ENCODE results near the gene C9orf152. TPM values are rescaled to one million over a fixed set of nuclear protein-coding genes. Genes with fewer than 3 reads are reported as not detected.

Gene C9orf152
- polyA plus RNA-seq, 1 donor from 2014 or later = not detected

DNA sequence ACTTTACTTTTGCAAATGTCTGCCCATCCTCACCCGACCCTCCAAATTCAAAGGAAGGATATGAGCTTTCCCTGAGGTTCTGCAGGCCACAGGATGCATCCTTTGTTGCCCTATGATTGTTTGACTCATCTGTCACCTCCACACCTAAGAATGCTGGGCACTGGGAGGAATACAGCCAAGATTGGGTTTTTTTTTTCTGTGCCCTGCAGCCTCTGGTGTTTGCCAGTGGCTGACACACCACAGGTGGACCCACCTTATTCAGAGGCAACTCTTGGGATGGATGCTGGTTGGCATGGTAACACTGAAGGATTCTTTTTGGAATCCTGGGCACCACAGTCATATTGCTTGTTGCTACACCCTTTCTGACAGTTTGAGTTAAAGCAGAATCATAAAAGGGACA is 29.7 kb downstream of the C9orf152 start:
- Histone ChIP-seq H3K9me3 (ENCODE audit: low read length) (peaks cover 3% of the 10 kb centered on the region), H3K79me2 (replicated peaks; ENCODE audit: insufficient read depth, low read length) (no peaks in the 10 kb centered on the region), H3K36me3 (ENCODE audit: insufficient read depth, low read length) (no peaks in the 10 kb centered on the region), H3K9me2 (ENCODE audit: insufficient read depth, low read length) (no peaks in the 10 kb centered on the region), H3K4me3 (ENCODE audit: low read length) (no peak overlapping the region), H3K27ac (ENCODE audit: low read length) (no peak overlapping the region), H3F3A (ENCODE audit: insufficient read depth, low read length, poor library complexity, severe bottlenecking) (no peaks in the 10 kb centered on the region), H2AFZ (ENCODE audit: low read depth, low read length) (no peak overlapping the region), H3K9ac (ENCODE audit: low read length) (no peak overlapping the region), H3K4me2 (ENCODE audit: low read length) (no peak overlapping the region), H4K20me1 (ENCODE audit: insufficient read depth) (no peaks in the 10 kb centered on the region), H3K27me3 (ENCODE audit: insufficient read depth, low read depth, low read length) (no peaks in the 10 kb centered on the region)
- TF ChIP-seq MXI1 (conservative IDR thresholded peaks at IDR 0.05; ENCODE audit: poor library complexity, severe bottlenecking) = no peak
- no peak for TF ChIP-seq POLR2AphosphoS5 (IDR thresholded peaks at IDR 0.05)
- TF ChIP-seq, protein P1, sequence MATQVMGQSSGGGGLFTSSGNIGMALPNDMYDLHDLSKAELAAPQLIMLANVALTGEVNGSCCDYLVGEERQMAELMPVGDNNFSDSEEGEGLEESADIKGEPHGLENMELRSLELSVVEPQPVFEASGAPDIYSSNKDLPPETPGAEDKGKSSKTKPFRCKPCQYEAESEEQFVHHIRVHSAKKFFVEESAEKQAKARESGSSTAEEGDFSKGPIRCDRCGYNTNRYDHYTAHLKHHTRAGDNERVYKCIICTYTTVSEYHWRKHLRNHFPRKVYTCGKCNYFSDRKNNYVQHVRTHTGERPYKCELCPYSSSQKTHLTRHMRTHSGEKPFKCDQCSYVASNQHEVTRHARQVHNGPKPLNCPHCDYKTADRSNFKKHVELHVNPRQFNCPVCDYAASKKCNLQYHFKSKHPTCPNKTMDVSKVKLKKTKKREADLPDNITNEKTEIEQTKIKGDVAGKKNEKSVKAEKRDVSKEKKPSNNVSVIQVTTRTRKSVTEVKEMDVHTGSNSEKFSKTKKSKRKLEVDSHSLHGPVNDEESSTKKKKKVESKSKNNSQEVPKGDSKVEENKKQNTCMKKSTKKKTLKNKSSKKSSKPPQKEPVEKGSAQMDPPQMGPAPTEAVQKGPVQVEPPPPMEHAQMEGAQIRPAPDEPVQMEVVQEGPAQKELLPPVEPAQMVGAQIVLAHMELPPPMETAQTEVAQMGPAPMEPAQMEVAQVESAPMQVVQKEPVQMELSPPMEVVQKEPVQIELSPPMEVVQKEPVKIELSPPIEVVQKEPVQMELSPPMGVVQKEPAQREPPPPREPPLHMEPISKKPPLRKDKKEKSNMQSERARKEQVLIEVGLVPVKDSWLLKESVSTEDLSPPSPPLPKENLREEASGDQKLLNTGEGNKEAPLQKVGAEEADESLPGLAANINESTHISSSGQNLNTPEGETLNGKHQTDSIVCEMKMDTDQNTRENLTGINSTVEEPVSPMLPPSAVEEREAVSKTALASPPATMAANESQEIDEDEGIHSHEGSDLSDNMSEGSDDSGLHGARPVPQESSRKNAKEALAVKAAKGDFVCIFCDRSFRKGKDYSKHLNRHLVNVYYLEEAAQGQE (IDR thresholded peaks at IDR 0.05; ENCODE audit: borderline replicate concordance) = no peak
- TF ChIP-seq SMC3 (conservative IDR thresholded peaks at IDR 0.05; ENCODE audit: poor library complexity) = no peak
- TF ChIP-seq RAD21 (conservative IDR thresholded peaks at IDR 0.05) = no peak
- no peak for TF ChIP-seq TAF1 (IDR thresholded peaks at IDR 0.05; ENCODE audit: low read depth)
- TF ChIP-seq, protein P2, sequence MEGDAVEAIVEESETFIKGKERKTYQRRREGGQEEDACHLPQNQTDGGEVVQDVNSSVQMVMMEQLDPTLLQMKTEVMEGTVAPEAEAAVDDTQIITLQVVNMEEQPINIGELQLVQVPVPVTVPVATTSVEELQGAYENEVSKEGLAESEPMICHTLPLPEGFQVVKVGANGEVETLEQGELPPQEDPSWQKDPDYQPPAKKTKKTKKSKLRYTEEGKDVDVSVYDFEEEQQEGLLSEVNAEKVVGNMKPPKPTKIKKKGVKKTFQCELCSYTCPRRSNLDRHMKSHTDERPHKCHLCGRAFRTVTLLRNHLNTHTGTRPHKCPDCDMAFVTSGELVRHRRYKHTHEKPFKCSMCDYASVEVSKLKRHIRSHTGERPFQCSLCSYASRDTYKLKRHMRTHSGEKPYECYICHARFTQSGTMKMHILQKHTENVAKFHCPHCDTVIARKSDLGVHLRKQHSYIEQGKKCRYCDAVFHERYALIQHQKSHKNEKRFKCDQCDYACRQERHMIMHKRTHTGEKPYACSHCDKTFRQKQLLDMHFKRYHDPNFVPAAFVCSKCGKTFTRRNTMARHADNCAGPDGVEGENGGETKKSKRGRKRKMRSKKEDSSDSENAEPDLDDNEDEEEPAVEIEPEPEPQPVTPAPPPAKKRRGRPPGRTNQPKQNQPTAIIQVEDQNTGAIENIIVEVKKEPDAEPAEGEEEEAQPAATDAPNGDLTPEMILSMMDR (IDR thresholded peaks at IDR 0.05; ENCODE audit: poor library complexity, severe bottlenecking) = no peak
- no peak for TF ChIP-seq EZH2 (IDR thresholded peaks at IDR 0.05; ENCODE audit: borderline replicate concordance, insufficient read depth, low read length, poor library complexity, severe bottlenecking)
- no peak for TF ChIP-seq EP300 (conservative IDR thresholded peaks at IDR 0.05; ENCODE audit: poor library complexity, severe bottlenecking)

DNA sequence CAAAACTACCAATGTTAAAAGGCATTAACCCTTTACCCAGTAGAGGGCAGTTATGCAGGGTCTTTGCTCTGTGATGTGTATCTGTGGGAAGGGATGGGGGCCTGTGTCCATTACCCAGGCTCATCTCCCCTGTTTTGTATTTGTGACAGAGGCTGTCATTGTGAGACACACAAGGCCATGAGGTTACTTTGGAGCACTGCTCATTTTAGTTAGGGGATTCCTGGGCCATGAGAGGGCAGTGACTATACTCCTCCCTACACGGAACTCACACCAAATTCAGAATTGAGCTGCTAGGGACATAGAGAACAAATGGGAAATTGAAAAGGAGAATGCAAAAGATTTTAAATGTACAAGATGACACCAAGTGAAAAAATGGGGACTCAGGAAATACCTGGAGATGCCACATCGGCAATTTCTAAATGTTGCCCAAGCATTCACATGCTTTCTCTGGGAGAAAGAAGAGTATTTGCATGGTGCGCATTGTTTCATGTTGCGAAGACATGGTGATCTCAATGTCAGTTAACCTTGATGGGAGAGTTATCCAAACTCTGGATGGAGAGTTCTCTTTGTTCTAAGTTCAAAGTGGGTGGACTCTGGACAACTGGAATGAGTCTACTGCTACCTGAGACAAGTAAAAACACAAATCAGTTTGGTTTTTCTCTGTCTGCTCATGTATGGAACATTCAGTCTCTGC is 32.5 kb downstream of the C9orf152 start:
- Histone ChIP-seq H3K27me3 (ENCODE audit: insufficient read depth, low read depth, low read length) (no peaks in the 10 kb centered on the region), H2AFZ (ENCODE audit: low read depth, low read length) (no peak overlapping the region), H3K27ac (ENCODE audit: low read length) (no peak overlapping the region), H3K36me3 (ENCODE audit: insufficient read depth, low read length) (no peaks in the 10 kb centered on the region), H4K20me1 (ENCODE audit: insufficient read depth) (no peaks in the 10 kb centered on the region), H3F3A (ENCODE audit: insufficient read depth, low read length, poor library complexity, severe bottlenecking) (no peaks in the 10 kb centered on the region), H3K4me3 (ENCODE audit: low read length) (no peak overlapping the region), H3K9me3 (ENCODE audit: low read length) (peaks cover under 1% of the 10 kb centered on the region), H3K79me2 (replicated peaks; ENCODE audit: insufficient read depth, low read length) (no peaks in the 10 kb centered on the region), H3K4me2 (ENCODE audit: low read length) (no peak overlapping the region), H3K9me2 (ENCODE audit: insufficient read depth, low read length) (no peaks in the 10 kb centered on the region), H3K9ac (ENCODE audit: low read length) (no peak overlapping the region)
- TF ChIP-seq SMC3 (conservative IDR thresholded peaks at IDR 0.05; ENCODE audit: poor library complexity) = no peak
- TF ChIP-seq, protein P2 (IDR thresholded peaks at IDR 0.05; ENCODE audit: poor library complexity, severe bottlenecking) = no peak
- no peak for TF ChIP-seq EP300 (conservative IDR thresholded peaks at IDR 0.05; ENCODE audit: poor library complexity, severe bottlenecking)
- no peak for TF ChIP-seq POLR2AphosphoS5 (IDR thresholded peaks at IDR 0.05)
- no peak for TF ChIP-seq TAF1 (IDR thresholded peaks at IDR 0.05; ENCODE audit: low read depth)
- TF ChIP-seq, protein P1 (IDR thresholded peaks at IDR 0.05; ENCODE audit: borderline replicate concordance) = no peak
- TF ChIP-seq RAD21 (conservative IDR thresholded peaks at IDR 0.05) = no peak
- TF ChIP-seq MXI1 (conservative IDR thresholded peaks at IDR 0.05; ENCODE audit: poor library complexity, severe bottlenecking) = no peak
- no peak for TF ChIP-seq EZH2 (IDR thresholded peaks at IDR 0.05; ENCODE audit: borderline replicate concordance, insufficient read depth, low read length, poor library complexity, severe bottlenecking)
